ENCODE results near the gene PARD3. TPM values are rescaled to one million over a fixed set of nuclear protein-coding genes. Genes with fewer than 3 reads are reported as not detected.

PARD3 gene
- total RNA-seq, 1 experiment from 2014 or later = 46.3 TPM

DNA sequence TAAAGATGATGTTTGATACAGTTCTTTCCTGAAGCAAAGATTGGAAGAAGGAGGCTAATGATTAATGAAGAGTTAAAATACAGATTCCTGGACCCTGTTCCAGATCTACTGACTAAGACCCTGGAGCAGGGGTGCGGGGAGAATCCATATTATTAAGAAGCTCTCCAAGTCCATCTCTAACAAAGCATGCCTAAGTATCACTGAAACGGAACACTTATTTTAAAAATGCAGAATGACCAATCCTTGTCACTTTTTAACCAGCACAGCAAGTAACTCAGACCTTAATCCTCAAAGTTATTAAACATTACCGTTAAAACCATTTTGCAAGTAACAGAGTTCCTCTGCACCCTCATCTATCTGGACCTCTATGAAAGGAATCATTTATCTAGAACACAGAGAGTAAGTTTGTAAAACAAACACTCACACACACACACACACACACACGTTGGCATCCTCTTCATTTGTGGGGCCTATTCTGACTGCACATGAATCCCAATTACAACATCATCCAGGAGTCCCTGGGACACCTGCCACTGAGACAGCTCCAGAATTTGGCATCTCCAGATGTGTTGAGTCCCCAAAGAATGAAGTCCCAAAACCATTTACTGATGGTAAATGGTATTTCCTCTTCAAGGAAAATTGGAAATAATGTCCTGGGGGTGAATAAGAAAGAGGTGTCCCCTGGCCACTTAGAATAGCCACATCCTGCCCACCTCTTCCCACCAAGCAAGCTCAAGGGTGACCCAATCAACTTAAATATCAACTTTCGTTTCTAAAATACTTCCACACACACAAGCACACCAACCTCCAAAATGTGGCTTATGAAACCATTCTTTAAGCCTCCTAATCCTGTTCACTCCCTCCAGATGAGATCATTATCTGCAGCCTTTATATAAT is 117.5 kb downstream of the PARD3 start:
- BruUV-seq (replicated peaks) = no TSS peak
- DNase-seq (ENCODE audit: low read depth, low spot score) = no peak
- CTCF ChIA-PET = no interaction called here
- ATAC-seq = no peak
- peaks cover 44 to 62% of the 10 kb centered on the region in 2 experiments for H3K4me1 ChIP-seq (ENCODE audit: control insufficient read depth in 1 of 2, insufficient read depth in 2 of 2, low read length in 2 of 2)
- RAD21 ChIA-PET (ENCODE audit: low non-redundant PET in 1 of 2, low total read pairs in 2 of 2, uncharacterized antibody in 2 of 2, unreplicated experiment in 2 of 2) = no interaction called here
- POLR2A ChIA-PET = no interaction called here
- H3K27me3 ChIP-seq (ENCODE audit: insufficient read depth, low read length) = no peaks in the 10 kb centered on the region
- H3K79me2 ChIP-seq (ENCODE audit: insufficient read depth, low read length) = peaks cover 30% of the 10 kb centered on the region
- H3K9me3 ChIP-seq (ENCODE audit: control insufficient read depth in 1 of 2, insufficient read depth in 1 of 2, low read depth in 1 of 2, low read length in 2 of 2) = no peaks in the 10 kb centered on the region
- TF ChIP-seq, protein P1, sequence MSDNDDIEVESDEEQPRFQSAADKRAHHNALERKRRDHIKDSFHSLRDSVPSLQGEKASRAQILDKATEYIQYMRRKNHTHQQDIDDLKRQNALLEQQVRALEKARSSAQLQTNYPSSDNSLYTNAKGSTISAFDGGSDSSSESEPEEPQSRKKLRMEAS (IDR thresholded peaks at IDR 0.05) = no peak
- TF ChIP-seq, protein P2, sequence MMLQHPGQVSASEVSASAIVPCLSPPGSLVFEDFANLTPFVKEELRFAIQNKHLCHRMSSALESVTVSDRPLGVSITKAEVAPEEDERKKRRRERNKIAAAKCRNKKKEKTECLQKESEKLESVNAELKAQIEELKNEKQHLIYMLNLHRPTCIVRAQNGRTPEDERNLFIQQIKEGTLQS (IDR thresholded peaks at IDR 0.05) = no peak
- TF ChIP-seq JUND (IDR thresholded peaks at IDR 0.05) = no peak
- TF ChIP-seq ZNF274 (IDR thresholded peaks at IDR 0.05; ENCODE audit: low read depth, low read length) = no peak
- TF ChIP-seq SIN3A (IDR thresholded peaks at IDR 0.05; ENCODE audit: low read depth) = no peak
- TF ChIP-seq ZFX (IDR thresholded peaks at IDR 0.05) = no peak
- no peak for TF ChIP-seq FOSL1 (IDR thresholded peaks at IDR 0.05; ENCODE audit: low read depth)
- TF ChIP-seq, protein P3, sequence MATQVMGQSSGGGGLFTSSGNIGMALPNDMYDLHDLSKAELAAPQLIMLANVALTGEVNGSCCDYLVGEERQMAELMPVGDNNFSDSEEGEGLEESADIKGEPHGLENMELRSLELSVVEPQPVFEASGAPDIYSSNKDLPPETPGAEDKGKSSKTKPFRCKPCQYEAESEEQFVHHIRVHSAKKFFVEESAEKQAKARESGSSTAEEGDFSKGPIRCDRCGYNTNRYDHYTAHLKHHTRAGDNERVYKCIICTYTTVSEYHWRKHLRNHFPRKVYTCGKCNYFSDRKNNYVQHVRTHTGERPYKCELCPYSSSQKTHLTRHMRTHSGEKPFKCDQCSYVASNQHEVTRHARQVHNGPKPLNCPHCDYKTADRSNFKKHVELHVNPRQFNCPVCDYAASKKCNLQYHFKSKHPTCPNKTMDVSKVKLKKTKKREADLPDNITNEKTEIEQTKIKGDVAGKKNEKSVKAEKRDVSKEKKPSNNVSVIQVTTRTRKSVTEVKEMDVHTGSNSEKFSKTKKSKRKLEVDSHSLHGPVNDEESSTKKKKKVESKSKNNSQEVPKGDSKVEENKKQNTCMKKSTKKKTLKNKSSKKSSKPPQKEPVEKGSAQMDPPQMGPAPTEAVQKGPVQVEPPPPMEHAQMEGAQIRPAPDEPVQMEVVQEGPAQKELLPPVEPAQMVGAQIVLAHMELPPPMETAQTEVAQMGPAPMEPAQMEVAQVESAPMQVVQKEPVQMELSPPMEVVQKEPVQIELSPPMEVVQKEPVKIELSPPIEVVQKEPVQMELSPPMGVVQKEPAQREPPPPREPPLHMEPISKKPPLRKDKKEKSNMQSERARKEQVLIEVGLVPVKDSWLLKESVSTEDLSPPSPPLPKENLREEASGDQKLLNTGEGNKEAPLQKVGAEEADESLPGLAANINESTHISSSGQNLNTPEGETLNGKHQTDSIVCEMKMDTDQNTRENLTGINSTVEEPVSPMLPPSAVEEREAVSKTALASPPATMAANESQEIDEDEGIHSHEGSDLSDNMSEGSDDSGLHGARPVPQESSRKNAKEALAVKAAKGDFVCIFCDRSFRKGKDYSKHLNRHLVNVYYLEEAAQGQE (IDR thresholded peaks at IDR 0.05; ENCODE audit: low read depth) = no peak
- TF ChIP-seq EZH2phosphoT487 (IDR thresholded peaks at IDR 0.05; ENCODE audit: borderline replicate concordance) = no peak
- TF ChIP-seq POLR2A (IDR thresholded peaks at IDR 0.05; ENCODE audit: borderline replicate concordance, extremely low read depth, insufficient read depth, insufficient read length) = no peak
- TF ChIP-seq ELF1 (IDR thresholded peaks at IDR 0.05; ENCODE audit: borderline replicate concordance, low read depth) = no peak
- TF ChIP-seq, protein P4, sequence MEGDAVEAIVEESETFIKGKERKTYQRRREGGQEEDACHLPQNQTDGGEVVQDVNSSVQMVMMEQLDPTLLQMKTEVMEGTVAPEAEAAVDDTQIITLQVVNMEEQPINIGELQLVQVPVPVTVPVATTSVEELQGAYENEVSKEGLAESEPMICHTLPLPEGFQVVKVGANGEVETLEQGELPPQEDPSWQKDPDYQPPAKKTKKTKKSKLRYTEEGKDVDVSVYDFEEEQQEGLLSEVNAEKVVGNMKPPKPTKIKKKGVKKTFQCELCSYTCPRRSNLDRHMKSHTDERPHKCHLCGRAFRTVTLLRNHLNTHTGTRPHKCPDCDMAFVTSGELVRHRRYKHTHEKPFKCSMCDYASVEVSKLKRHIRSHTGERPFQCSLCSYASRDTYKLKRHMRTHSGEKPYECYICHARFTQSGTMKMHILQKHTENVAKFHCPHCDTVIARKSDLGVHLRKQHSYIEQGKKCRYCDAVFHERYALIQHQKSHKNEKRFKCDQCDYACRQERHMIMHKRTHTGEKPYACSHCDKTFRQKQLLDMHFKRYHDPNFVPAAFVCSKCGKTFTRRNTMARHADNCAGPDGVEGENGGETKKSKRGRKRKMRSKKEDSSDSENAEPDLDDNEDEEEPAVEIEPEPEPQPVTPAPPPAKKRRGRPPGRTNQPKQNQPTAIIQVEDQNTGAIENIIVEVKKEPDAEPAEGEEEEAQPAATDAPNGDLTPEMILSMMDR (IDR thresholded peaks at IDR 0.05 in 2 of 3, conservative IDR thresholded peaks at IDR 0.05 in 1 of 3; ENCODE audit: borderline replicate concordance in 1 of 3, insufficient read depth in 1 of 3, low read depth in 2 of 3, low read length in 2 of 3) = no peak
- no peak for TF ChIP-seq SRF (IDR thresholded peaks at IDR 0.05; ENCODE audit: low read depth)
- no peak for TF ChIP-seq CEBPB (IDR thresholded peaks at IDR 0.05; ENCODE audit: low read depth)
- no peak for TF ChIP-seq TCF7L2 (IDR thresholded peaks at IDR 0.05; ENCODE audit: borderline replicate concordance, extremely low read depth, insufficient read depth, insufficient read length)
- TF ChIP-seq YY1 (IDR thresholded peaks at IDR 0.05; ENCODE audit: extremely low read depth, insufficient replicate concordance, low read depth, low read length) = no peak
- no peak for TF ChIP-seq POLR2AphosphoS5 (IDR thresholded peaks at IDR 0.05; ENCODE audit: low read depth, low read length)
- TF ChIP-seq RAD21 (IDR thresholded peaks at IDR 0.05; ENCODE audit: low read depth) = no peak
- no peaks in the 10 kb centered on the region; the same call in 1 of the 2 replicates for H4K20me1 ChIP-seq (ENCODE audit: insufficient read depth)
- no peaks in the 10 kb centered on the region for H3K36me3 ChIP-seq (ENCODE audit: control insufficient read depth in 1 of 2, insufficient read depth in 2 of 2, low read length in 2 of 2)
- intact Hi-C loops (cut with micrococcal nuclease) = no loop called here
- H3K4me3 ChIP-seq (replicated peaks in 1 of 2; ENCODE audit: low read depth in 1 of 2, low read length in 2 of 2) = no peak overlapping the region
- no peaks in the 10 kb centered on the region for H3K9me2 ChIP-seq (ENCODE audit: insufficient read depth)
- H3K9ac ChIP-seq (ENCODE audit: low read length) = no peak overlapping the region
- H3K4me2 ChIP-seq (ENCODE audit: low read length) = no peak overlapping the region
- no peak overlapping the region for H2AFZ ChIP-seq (ENCODE audit: low read depth, low read length, poor library complexity, severe bottlenecking)
- H3K27ac ChIP-seq (ENCODE audit: low read depth, low read length) = no peak overlapping the region

All from HCT116 (cell line).